Measurements from ENCODE around the gene NEMP2. TPM values are rescaled to one million over a fixed set of nuclear protein-coding genes. Genes with fewer than 3 reads are reported as not detected.

Gene NEMP2
- total RNA-seq, 1 donor from 2014 or later = 21.1 TPM

GRCh38 chr2:190579915-190580846 is 45.7 kb upstream of the NEMP2 start:
- no peaks in the 10 kb centered on the region for H3K9me3 Mint-ChIP-seq
- no peak overlapping the region for H3K27ac Mint-ChIP-seq
- H3K27me3 Mint-ChIP-seq (ENCODE audit: low read depth) = no peaks in the 10 kb centered on the region
- DNase-seq (ENCODE audit: low spot score in 2 of 2, unreplicated experiment in 2 of 2) = no peak
- peaks cover 35% of the 10 kb centered on the region for H3K4me1 Mint-ChIP-seq
- no peak for TF ChIP-seq CTCF (IDR thresholded peaks at IDR 0.05; ENCODE audit: unreplicated experiment)
- no peaks in the 10 kb centered on the region for H3K36me3 Mint-ChIP-seq
- no peak overlapping the region for H3K4me3 Mint-ChIP-seq

GRCh38 chr2:190579058-190579410 is 44.5 kb upstream of the NEMP2 start:
- H3K4me3 Mint-ChIP-seq = no peak overlapping the region
- H3K9me3 Mint-ChIP-seq = no peaks in the 10 kb centered on the region
- H3K36me3 Mint-ChIP-seq = no peaks in the 10 kb centered on the region
- H3K27ac Mint-ChIP-seq = no peak overlapping the region
- TF ChIP-seq CTCF (IDR thresholded peaks at IDR 0.05; ENCODE audit: unreplicated experiment) = no peak
- peaks cover 39% of the 10 kb centered on the region for H3K4me1 Mint-ChIP-seq
- no peak for DNase-seq (ENCODE audit: low spot score in 2 of 2, unreplicated experiment in 2 of 2)
- no peaks in the 10 kb centered on the region for H3K27me3 Mint-ChIP-seq (ENCODE audit: low read depth)

GRCh38 chr2:190578158-190579057 is 43.9 kb upstream of the NEMP2 start:
- no peak for TF ChIP-seq CTCF (IDR thresholded peaks at IDR 0.05; ENCODE audit: unreplicated experiment)
- no peaks in the 10 kb centered on the region for H3K36me3 Mint-ChIP-seq
- no peaks in the 10 kb centered on the region for H3K9me3 Mint-ChIP-seq
- peak overlapping the region; percentile 68 for H3K27ac Mint-ChIP-seq
- H3K4me3 Mint-ChIP-seq = no peak overlapping the region
- no peak for DNase-seq (ENCODE audit: low spot score in 2 of 2, unreplicated experiment in 2 of 2)
- H3K4me1 Mint-ChIP-seq = peaks cover 37% of the 10 kb centered on the region
- no peaks in the 10 kb centered on the region for H3K27me3 Mint-ChIP-seq (ENCODE audit: low read depth)

- peaks cover 42% of the 10 kb centered on the region for H3K4me1 Mint-ChIP-seq
- H3K27ac Mint-ChIP-seq = no peak overlapping the region
- no peak overlapping the region for H3K4me3 Mint-ChIP-seq
- H3K9me3 Mint-ChIP-seq = no peaks in the 10 kb centered on the region
- no peaks in the 10 kb centered on the region for H3K36me3 Mint-ChIP-seq
- TF ChIP-seq CTCF (IDR thresholded peaks at IDR 0.05; ENCODE audit: unreplicated experiment) = no peak
- no peak for DNase-seq (ENCODE audit: low spot score in 2 of 2, unreplicated experiment in 2 of 2)
- no peaks in the 10 kb centered on the region for H3K27me3 Mint-ChIP-seq (ENCODE audit: low read depth)
Observed at GRCh38 chr2:190576573-190576972, 42.1 kb upstream of the NEMP2 start.

GRCh38 chr2:190575263-190575662 is 40.7 kb upstream of the NEMP2 start:
- no peaks in the 10 kb centered on the region for H3K27me3 Mint-ChIP-seq (ENCODE audit: low read depth)

More at GRCh38 chr2:190575263-190575662, 40.7 kb upstream of the NEMP2 start:
- no peaks in the 10 kb centered on the region for H3K36me3 Mint-ChIP-seq
- H3K27ac Mint-ChIP-seq = no peak overlapping the region
- no peak for TF ChIP-seq CTCF (IDR thresholded peaks at IDR 0.05; ENCODE audit: unreplicated experiment)
- no peak overlapping the region for H3K4me3 Mint-ChIP-seq
- no peak for DNase-seq (ENCODE audit: low spot score in 2 of 2, unreplicated experiment in 2 of 2)
- peaks cover 43% of the 10 kb centered on the region for H3K4me1 Mint-ChIP-seq
- H3K9me3 Mint-ChIP-seq = no peaks in the 10 kb centered on the region
